Choroid plexus epithelial cell (primary cell): ENCODE measurements around the gene SAMD5.
A peak's percentile ranks its signal among the peaks of the same experiment; 100 is the strongest.

ENCODE experiments used
- DNase-seq: peaks from one replicate; pipeline ENCODE4 v3.0.0-alpha.2; 2010; ENCODE audit warnings: low read depth
- H3K4me3 ChIP-seq: 2 replicates; pipeline ENCODE4 v1.5.1; 2011; ENCODE audit warnings: low read depth, mild to moderate bottlenecking, control low read depth, low read length, moderate library complexity
- CTCF ChIP-seq: conservative IDR thresholded peaks from 2 replicates; pipeline ENCODE4 v1.5.1; 2011; ENCODE audit warnings: low read depth, mild to moderate bottlenecking, control low read depth, inconsistent platforms, low read length, moderate library complexity

Gene SAMD5

DNA sequence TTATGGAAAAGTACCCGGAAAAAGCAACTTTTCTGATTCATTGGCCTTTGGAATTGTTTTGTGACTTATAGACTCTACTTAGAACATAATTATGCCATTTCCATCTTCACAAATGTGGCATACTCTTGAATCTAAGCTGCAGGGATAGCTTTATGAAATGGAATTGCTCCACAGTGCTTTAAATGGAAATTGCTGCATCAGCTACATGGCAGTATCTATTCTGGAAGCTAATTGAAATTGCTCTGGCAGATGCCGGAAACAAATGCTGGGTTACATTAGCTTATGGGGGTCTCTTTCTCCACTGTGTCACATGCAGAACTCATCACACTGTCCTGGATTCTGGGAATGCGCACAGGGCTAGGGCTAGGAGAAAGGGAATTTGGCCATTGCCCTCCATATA is 108.9 kb downstream of the SAMD5 start:
- DNase-seq: no peak
- no peak overlapping the region for H3K4me3 ChIP-seq
- no peak for TF ChIP-seq CTCF

DNA sequence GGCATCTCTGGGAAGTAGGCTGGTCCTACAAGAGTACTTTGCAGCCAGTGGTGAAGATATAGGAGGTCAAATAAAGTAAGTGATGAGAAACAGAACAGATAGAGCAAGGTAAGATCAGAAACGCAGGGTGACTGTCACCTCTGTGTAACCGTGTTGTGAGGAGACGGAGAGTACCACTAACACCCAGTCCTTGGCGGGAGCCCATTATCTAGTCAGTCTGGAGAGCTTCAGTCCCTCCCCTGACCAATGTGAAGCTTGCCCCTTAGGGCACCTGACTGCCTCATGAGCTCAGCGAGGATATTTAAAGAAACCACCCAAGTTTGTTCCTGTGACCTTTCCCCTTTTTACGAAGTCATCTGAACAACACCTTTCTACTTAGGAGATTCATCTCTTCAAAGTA is 110.0 kb downstream of the SAMD5 start:
- TF ChIP-seq CTCF: no peak
- no peak overlapping the region for H3K4me3 ChIP-seq
- no peak for DNase-seq

- DNase-seq: peak; percentile 87
Measured at GRCh38 chr6:147618927-147619326, 110.4 kb downstream of the SAMD5 start.

More at GRCh38 chr6:147618927-147619326, 110.4 kb downstream of the SAMD5 start:
- no peak for TF ChIP-seq CTCF
- H3K4me3 ChIP-seq: no peak overlapping the region
